ELR (cell line): Measurements from ENCODE around the gene TMEM95.
A peak's percentile ranks its signal among the peaks of the same experiment; 100 is the strongest.

ENCODE experiments used
- DNase-seq: peaks from one replicate; pipeline ENCODE4 v3.0.0-alpha.2; 2015; ENCODE audit warnings: low read depth

TMEM95 gene, protein sequence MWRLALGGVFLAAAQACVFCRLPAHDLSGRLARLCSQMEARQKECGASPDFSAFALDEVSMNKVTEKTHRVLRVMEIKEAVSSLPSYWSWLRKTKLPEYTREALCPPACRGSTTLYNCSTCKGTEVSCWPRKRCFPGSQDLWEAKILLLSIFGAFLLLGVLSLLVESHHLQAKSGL

DNA sequence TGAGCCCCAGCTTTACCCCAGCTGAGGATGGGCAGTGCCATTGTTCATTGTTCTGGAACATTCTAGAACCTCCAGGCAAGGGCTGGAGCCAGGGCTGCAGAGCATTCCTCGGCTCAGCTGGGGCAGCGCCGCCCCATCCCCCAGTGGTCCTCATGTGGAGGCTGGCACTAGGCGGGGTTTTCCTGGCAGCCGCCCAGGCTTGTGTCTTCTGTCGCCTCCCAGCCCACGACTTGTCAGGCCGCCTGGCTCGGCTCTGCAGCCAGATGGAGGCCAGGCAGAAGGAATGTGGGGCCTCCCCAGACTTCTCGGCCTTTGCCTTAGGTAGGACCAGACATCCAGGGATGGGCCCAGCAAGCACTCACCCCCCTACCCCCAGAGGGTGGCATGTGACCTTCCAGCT is at the start of gene TMEM95:
Gene TMEM95 (plus strand): TSS at position 104 of the 400 bp plus-strand sequence. CDS start 49 bp downstream, at position 153.
- DNase-seq: no peak

DNA sequence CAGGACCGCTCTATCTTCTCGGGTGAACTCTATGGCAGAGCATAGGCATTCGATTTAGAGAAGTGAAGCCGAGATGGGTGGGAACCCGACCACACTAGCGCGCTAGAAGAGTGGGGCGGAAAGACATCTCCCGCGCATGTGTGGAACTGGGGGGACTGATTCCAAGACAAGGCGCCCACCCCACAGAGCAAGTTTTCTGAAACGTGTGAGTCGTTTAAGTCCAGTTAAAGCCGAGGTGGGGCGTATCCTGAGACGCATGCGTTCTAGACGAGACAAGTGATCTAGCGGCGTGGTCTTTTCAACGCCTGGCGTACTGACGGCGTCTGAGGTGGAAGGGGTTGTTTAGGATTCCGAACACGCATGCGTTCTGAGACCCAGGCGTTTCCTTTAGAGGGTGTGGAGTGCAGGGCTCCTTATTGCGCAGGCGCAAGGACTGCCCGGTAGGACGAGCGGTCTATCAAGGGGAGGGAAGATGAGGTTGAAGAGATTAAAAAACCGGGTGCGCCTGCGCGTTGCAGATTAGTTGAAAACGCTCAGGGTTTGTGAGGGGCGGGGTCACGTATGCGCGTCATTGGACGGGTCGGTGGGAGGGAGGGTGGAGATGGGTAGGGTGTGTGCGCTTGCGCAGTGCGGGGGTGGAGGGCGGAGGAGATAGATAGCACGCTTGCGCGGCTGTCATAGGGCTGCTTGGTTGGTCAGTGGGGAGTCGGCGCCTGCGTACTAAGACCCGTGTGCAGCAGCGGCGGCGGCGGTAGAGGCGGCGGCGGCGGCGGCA is 47.9 kb upstream of the TMEM95 start, which contains the start of gene EIF5A:
Gene EIF5A (plus strand): TSS at position 718 of the 775 bp plus-strand sequence. CDS start 2,008 bp downstream, outside the sequence.
- DNase-seq: peak; percentile 100

DNA sequence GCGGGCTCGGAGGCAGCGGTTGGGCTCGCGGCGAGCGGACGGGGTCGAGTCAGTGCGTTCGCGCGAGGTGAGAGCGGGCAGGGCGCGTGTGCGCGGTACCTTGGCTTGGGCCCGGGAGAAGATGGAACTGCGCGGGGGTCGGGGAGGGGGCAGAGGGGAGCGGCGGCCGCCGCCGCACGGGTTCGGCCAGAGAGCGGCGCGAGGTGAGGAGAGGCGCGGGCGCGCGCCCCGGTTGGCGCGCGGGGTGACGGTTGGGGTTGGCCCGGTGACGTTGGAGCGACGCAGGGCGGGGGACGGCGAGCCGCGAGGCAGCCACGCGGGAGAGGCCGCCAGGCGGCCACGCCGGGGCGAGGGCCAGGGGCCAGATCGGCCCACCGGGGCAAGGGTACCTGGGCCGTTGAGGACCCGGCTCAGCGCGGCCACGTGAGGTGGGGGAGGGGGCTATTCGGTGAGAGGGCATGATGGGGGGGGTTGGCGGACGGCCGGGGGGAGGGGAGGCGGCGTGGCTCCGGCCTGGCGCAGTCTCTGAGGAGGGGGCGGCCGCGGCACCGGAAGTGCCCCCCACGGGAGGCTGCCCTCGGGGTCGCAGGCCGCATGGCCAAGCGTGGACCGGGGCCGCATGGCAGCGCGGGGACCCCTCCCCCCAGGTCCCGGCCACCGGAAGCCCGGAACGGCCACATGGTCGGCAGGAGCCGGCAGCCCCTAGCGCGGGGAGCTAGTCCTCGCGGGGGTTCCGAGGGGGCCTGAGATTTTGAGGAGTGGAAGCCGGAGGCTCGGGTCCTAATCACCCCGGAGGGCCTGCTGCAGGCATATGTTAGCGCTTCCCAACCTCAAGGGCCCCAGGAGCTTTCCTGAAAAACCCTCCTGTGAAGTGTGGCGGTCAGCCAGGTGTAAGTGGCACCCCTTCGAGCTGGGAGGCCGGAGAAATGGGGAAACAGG is 47.0 kb upstream of the TMEM95 start:
- DNase-seq: peak; percentile 57

DNA sequence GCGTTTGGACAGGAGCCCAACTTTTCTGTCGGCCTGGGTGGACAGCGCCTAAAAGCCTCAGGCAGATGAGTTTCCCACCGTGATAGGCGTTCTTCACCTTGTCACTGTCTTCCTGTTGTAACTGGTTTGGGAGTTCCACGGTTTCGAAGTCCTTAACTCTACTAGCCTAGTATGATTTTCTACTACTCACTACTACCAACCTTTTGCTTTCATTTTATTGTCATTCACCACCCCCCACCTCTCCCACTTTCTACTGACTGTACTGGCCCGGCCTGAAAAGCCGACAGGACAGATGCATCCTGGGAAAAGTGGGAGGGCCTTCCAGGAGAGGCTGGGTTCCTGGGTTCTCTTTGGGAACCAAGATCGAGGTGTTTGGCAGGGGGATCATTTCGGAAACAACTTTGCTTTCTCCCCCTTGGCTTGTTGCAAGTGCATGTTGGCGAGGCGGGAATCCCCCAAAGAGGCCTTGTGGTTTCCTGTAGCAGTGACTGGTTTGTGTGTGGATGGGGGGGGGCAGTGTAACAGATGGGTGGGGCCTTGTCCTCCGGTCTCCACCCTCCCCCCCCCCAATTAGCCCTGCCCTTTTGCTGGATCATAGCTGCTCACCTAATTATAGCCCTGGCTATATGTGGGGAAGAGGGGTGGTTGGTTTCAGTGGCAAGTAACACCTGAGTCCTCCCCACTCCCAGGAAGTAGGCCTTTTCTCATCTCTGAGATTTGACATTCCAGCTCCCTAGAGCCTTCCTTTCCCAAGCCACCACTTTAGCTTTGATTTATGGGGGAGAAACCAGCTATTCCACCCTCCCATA is 46.1 kb upstream of the TMEM95 start:
- peak; percentile 89 for DNase-seq

DNA sequence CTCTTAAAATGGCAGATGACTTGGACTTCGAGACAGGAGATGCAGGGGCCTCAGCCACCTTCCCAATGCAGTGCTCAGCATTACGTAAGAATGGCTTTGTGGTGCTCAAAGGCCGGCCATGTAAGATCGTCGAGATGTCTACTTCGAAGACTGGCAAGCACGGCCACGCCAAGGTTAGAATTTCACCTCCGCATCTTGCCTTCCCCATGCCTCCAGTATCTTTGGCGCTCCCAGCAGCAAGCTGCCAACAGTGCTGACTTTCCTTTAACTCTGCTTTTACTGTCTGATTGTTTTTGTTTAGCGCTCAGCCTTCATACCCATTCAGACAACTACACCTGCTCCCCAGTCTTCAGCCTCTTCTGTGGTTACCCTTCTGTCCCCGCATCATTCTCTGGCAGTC is 45.3 kb upstream of the TMEM95 start:
- no peak for DNase-seq

DNA sequence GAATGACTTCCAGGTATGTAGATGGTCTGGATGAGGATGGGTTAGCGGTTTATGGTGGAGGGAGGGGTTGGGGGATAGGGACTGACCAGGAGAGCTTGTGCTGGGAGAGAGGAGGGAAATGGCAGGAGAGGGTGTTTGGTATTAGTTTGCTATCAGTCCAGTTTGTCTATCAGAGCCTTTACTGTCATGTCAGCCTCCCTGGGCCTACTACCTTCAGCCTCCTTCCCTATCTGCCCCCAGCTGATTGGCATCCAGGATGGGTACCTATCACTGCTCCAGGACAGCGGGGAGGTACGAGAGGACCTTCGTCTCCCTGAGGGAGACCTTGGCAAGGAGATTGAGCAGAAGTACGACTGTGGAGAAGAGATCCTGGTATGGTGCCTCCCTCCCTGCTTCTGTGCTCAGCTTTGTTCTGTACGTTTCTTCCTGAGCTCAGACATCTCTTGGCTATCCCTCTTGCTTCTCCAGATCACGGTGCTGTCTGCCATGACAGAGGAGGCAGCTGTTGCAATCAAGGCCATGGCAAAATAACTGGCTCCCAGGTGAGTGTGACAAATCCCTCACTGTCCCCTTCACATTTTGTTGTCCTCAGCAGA is 43.7 kb upstream of the TMEM95 start:
- DNase-seq: no peak

DNA sequence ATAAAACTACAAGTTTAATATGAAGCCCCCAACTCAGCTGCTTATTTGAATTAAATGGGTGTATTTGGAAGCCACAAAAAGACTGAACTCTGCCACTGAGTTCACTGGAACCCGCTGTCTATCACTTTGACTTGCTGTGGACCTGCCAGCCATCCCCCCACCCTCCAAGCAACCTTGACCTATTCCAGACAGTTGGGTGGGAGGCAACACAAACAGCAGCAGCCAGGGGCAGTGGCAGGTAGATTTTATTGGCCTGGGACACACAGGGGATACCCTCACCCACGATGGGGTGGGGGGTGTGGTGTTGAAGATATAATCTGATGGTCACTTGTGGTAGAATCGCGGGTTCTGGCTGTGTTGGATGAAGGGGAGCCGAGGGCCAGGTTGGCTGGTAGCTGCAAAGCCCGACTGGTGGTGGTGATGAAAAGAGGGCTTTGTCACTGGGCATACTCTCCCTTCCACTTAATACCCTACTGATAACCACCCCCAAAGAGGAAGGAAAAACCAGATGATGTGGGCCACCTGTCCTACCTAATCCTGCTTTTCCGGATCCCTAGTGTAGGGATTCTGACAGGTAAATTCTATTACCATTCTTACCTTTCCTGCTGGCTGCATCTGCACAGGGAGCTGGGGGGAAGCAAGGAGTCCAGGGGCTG is 42.4 kb upstream of the TMEM95 start:
- DNase-seq: no peak

DNA sequence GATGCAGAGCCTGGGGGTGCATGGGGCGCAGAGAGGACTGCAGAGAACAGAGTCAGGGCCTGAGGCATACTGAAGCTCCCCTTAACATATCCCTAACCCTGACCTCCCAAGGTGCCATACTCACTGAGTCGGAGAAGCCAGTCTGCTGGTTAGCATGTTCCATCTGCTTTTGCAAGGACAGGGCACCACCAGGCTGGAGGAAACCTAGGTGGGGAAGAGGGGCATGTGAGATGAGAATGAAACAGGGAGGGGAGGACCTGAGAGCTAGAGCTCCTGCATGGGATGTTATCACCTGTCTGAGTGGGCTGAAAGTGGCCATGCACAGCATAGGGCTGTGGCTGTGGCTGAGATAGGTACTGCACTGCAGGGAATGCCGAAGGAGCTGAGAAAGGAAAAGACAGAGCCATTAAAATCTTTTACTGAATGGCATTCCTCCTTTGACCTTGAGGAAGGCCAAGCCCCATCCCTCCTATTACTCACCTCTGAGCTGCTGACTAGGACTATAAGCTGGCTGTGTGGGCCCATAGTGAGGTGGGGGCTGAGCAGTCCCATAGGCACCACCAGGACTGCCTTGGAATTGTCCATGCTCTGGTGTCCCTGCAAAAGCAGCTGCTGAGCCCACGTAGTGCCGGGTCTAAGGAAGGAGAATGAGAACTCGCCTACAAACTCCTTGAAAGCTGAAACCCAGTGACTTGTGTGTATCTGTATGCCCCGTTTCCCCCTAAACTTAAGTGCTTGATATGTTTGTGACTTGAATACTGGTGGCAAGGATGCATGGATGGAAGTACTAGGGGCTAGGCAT is 41.7 kb upstream of the TMEM95 start:
- DNase-seq: peak; percentile 67

DNA sequence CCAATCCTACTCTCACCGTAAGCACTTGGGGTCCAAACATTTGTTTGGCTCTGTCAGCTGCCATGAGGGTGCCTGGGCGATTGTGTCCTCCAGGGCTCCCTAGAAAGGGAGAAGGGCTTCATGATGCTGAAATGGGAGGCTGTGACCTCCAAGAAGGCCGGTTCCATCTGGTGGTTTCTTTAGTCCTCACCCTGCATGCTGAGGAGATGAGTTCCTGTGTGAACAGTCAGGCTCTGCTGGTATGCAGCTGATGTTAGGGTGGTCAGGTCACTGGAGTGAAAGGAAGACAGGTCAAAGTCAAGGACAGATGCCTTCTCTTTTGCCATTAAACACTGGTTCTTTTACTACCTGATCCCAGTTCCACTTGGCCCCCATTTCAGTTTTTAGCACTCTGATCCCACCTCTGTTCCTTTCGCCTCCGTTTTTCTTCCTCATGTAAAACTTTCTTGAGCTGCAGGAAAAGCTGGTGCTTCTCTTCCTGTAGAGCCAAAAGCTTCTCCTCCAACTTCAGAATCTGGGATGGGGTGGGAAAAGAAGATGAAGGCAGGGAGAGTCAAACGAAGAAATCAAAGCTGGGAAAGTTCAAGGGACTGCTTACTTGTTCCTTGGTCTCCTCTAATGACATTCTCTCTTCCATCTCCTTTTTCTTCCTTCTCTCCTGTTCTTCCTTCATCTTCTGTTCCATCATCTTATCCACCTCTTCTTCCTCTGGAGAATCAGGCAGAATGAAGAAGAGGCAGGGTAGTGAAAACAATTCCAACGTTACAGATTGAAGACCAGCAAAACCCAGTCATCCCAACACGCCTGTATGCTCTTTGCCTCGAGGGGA is 40.9 kb upstream of the TMEM95 start:
- peak; percentile 73 for DNase-seq

DNA sequence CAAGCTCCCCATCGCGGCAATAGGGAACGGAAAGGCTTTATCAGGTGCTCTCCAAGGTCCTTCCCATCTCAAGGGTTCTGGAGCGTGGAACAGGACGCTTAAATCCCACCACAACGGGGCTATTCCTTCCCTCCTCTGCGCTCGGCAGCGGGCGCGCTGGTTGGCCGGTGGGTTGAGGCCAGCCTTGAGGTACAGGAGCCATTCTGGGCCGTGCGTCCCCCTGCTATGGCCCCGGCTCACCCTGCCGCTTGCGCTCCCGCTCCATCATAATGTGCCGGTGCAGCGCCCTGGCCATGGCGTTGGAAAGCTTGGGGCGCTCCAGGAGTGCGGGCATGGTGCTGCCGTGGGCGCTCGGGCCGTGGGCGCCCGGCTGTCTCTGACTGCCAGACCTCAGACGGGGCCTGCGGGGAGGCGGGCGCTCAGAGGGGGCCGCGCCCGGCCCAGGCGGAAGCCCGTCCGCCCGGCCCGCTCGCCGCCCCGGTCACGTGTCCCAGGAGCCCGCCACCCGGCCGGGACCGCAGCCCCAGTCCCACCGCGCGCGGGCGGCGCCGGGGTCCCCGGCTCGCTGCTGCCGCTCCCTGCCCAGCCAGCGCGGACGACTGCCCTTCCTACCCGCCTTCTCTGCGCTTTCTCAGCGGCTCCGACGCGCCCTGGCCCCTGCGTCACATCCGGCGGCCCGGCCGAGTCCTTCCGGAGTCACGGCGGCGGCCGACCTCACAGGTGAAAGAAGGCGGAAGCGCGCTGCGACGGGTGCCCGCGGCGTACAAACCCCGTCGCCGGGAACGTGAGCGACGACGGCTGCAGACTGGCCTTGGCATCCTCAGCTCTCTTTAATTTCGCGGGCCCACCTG is 40.0 kb upstream of the TMEM95 start, which contains the start of gene GPS2:
Gene GPS2 (minus strand): TSS at position 642 of the 851 bp plus-strand sequence. CDS start 308 bp downstream, at position 334.
- DNase-seq: peak; percentile 90

DNA sequence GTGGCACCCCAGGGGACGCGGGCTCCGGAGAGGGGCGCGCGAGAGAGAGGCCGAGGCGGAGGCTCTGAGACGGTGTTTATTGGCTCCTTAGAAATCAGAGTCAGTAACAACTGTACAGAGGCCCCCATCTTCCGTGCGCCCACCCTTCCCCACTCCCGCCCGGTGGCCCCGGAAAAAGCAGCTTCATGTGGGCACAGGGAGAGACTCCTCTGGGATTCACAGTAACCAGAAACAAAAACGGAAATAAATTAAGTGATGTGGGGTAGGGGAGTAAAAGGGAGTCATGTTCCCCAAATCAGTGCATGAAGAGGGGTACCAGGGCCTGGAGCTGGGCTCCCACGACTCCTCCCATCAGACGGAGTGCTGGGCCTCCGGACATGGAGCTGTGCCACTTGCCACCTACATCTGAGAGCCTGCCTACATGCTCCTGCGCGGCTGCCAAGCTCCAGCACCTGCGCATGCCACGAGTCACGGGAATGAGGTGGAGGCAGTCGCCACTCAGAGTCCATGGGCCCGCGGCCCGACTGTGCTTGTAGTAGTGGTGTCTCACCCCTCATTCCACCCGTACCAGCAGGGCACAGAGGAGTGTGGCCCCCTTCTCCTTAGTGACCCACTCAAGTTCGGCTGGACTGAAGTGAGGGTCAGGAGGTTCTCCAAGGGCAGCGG is 39.3 kb upstream of the TMEM95 start:
- DNase-seq: no peak

DNA sequence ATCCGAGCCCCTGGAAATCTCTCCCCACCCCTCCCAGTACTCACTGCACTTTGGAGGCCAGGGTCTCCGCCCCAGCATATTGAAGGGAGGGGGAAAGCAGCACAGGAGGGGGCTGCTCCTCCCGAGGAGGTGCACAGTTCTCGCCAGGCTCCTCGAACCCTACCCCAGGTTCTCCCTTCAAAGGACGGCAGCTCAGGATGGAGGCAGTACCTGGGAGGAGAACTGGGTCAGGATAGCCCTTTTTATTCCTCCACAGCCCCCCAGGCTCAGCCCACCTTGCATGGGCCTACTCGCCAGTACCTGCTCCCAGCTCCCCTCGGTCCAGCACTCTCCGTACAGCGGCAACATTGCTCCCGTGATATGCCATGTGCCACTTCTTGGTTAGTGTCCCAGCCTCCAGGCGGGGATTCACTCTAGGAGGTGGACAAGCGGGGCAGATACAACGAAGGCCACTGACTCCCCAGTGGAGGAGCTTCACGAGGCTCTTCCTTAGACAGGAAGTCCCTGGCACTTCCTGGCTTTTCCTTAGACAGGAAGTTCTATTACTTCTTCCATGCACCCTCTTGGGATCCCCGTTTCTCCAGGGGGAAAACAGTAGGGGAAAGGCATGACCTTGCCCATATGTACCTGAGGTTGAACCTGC is 37.7 kb upstream of the TMEM95 start:
- no peak for DNase-seq

DNA sequence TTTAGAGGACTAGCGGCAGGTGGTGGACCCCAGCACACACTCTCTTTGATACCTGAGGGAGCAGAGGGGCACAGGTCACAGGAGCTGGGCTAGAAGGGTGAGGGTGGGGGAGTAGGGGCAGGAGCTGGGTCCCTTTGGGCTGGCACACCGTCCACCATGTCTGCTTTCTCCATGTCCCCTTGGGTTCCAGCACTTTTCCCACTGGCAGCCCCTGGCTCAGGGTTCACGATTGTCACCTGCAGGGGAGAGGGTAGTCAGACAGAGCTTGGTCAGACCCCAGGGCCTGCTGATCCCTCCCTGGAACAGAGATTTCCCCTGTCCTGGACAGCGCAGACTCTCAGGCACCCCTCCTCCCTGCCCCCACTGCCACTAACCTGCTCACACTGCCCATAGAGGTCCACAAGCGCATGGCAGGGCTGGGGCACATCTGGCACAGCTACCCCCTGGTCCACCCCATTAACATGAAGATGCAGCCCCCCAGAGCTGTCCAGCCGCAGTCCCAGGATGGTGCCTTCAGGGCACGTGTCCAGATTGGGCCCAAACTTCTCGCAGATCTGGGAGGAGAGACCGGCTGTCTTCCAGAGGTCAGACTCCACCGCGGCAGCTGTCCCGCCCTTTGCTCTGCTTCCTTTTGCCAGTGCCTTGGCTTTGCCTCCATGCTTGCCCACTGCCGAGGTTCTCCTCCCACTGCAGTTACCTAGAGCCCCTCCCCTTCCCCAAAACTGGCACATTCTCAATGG is 36.7 kb upstream of the TMEM95 start:
- DNase-seq: no peak

DNA sequence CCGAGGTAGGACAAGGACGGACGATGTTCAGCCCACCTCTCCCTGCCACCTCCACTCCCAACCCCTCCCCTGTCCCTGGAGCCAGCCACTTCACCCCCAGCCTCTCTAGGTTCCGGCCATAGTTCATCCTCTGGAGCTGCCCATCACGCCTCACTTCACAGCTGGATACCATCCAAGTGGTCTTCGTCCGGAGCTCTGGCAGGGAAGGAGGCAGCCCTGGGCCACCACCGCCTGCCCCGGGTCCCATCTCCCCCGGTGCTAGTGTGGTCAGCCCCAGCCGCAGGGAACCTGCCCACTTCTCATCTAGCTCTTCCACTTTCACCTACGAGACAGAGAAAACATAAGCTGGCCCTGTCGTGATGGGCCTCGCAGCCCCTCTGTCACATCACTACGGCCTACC is 33.5 kb upstream of the TMEM95 start:
- DNase-seq: no peak

DNA sequence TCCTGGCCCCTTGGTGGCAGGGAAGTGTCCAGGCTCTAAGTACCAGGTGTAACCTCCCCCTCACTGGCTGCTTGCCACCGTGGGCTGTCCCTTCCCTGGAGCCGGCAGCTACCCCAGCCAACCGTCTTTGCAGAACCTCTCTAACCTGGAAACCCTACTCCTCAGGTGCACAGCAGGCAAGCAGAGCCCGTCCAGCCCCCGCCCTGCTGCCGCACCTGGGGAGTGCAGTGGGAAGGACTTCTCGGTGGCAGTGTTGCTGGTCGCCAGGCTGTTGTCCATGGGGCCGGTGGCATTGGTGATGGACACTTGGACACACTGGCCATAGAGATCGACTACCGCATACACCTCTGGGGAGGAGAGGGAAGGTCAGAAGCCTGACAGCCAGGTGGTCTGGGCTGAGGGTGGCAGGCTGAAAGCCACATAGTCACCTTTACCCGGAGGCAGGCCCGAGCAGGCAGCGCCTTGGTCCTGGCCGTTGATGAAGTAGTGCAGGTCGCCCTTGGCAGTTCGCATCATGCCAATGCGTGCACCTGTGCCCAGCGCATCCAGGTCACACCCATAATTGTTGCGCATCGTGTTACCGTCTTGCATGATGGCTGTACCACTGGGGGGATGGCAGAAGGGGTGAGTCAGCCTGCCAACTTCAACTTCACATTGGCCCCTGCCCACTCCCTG is 32.3 kb upstream of the TMEM95 start:
- DNase-seq: no peak
